ENCODE data around the gene MOAP1. TPM values are rescaled to one million over a fixed set of nuclear protein-coding genes. Genes with fewer than 3 reads are reported as not detected.
A peak's percentile ranks its signal among the peaks of the same experiment; 100 is the strongest.

MOAP1 gene
- polyA plus RNA-seq, 1 of the 3 experiments (the other 2 are of a cell fraction): 25.0 TPM

- peak; percentile 55 for DNase-seq
- H4K20me1 ChIP-seq (ENCODE audit: insufficient read depth): no peaks in the 10 kb centered on the region
- no peak overlapping the region for H2AFZ ChIP-seq (ENCODE audit: low read depth)
- POLR2A ChIA-PET: interaction anchor here (1.2 kb wide), 1 partner anchor 34 kb away, joined by 6 read pairs; the partner anchor contains the start of genes LYSET and MOAP1
- no peaks in the 10 kb centered on the region for H3K9me2 ChIP-seq
- no peak overlapping the region for H3K4me3 ChIP-seq (ENCODE audit: low read depth in 2 of 2, low read length in 1 of 2)
- 73% methylated on average over 3 of the region's 3 CpGs for WGBS (ENCODE audit: low lambda C conversion rate)
- no peaks in the 10 kb centered on the region for H3K27me3 ChIP-seq (ENCODE audit: insufficient read depth)
- peaks cover 21 to 55% of the 10 kb centered on the region in 2 experiments for H3K36me3 ChIP-seq (replicated peaks in 1 of 2; ENCODE audit: control insufficient read depth in 1 of 2, insufficient read depth in 2 of 2, low read length in 1 of 2)
- CTCF ChIA-PET: interaction anchor here (0.7 to 1.8 kb wide), 13 partner anchors 8 to 414 kb away, joined by 3 to 12 read pairs (median 4); partner anchors contain the start of genes GON7 and UBR7
- H3K9ac ChIP-seq: no peak overlapping the region
- H3K4me2 ChIP-seq: no peak overlapping the region
- H3K27ac ChIP-seq (ENCODE audit: low read depth in 2 of 2, low read length in 1 of 2): no peak overlapping the region
- TF ChIP-seq FOXM1 (IDR thresholded peaks at IDR 0.05; ENCODE audit: low read depth): no peak
- TF ChIP-seq RAD21 (IDR thresholded peaks at IDR 0.05; ENCODE audit: low read length): peak; percentile 76
- peak; percentile 37; the same call in 1 of the 2 replicates for TF ChIP-seq SMC3 (IDR thresholded peaks at IDR 0.05; ENCODE audit: low read depth, low read length)
- no peak for TF ChIP-seq MXI1 (IDR thresholded peaks at IDR 0.05; ENCODE audit: low read depth, low read length)
- no peak for TF ChIP-seq NFIC (IDR thresholded peaks at IDR 0.05; ENCODE audit: borderline replicate concordance)
- peak; percentile 74 for TF ChIP-seq CTCF (IDR thresholded peaks at IDR 0.05)
- TF ChIP-seq REST (IDR thresholded peaks at IDR 0.05; ENCODE audit: low read depth, low read length): no peak
- H3K79me2 ChIP-seq (ENCODE audit: insufficient read depth): no peaks in the 10 kb centered on the region
- peaks cover 10% of the 10 kb centered on the region for H3F3A ChIP-seq (replicated peaks; ENCODE audit: insufficient read depth)
- no peaks in the 10 kb centered on the region for H3K4me1 ChIP-seq (ENCODE audit: control insufficient read depth in 1 of 2, insufficient read depth in 2 of 2, low read depth in 1 of 2, low read length in 1 of 2)
- H3K9me3 ChIP-seq: no peaks in the 10 kb centered on the region
Observed at GRCh38 chr14:93219103-93219726, 34.5 kb upstream of the MOAP1 start.

- 93% methylated on average over 2 of the region's 2 CpGs for WGBS (ENCODE audit: low lambda C conversion rate)
- no peaks in the 10 kb centered on the region for H3K9me3 ChIP-seq
- no peaks in the 10 kb centered on the region for H4K20me1 ChIP-seq (ENCODE audit: insufficient read depth)
- ChIA-PET POLR2A (no interaction called here), CTCF (no interaction called here)
- H3K27ac ChIP-seq (ENCODE audit: low read depth in 2 of 2, low read length in 1 of 2): no peak overlapping the region
- no peak overlapping the region for H3K9ac ChIP-seq
- H3K79me2 ChIP-seq (ENCODE audit: insufficient read depth): peaks cover 19% of the 10 kb centered on the region
- DNase-seq: no peak
- H3K36me3 ChIP-seq (replicated peaks in 1 of 2; ENCODE audit: control insufficient read depth in 1 of 2, insufficient read depth in 2 of 2, low read length in 1 of 2): peaks cover 32 to 67% of the 10 kb centered on the region in 2 experiments
- TF ChIP-seq FOXM1 (IDR thresholded peaks at IDR 0.05; ENCODE audit: low read depth): no peak
- TF ChIP-seq SIN3A (IDR thresholded peaks at IDR 0.05; ENCODE audit: borderline replicate concordance, low read depth, low read length): no peak
- TF ChIP-seq POLR2AphosphoS5 (IDR thresholded peaks at IDR 0.05; ENCODE audit: low read depth, low read length): no peak
- TF ChIP-seq NFIC (IDR thresholded peaks at IDR 0.05; ENCODE audit: borderline replicate concordance): no peak
- TF ChIP-seq GABPA (IDR thresholded peaks at IDR 0.05; ENCODE audit: low read depth): no peak
- no peak for TF ChIP-seq FOXJ3 (CRISPR knock-in tag; IDR thresholded peaks at IDR 0.05)
- TF ChIP-seq REST (IDR thresholded peaks at IDR 0.05; ENCODE audit: low read depth, low read length): no peak
- no peak for TF ChIP-seq FOSL2 (IDR thresholded peaks at IDR 0.05; ENCODE audit: borderline replicate concordance, low read depth)
- TF ChIP-seq RXRA (IDR thresholded peaks at IDR 0.05; ENCODE audit: borderline replicate concordance, low read depth): no peak
- TF ChIP-seq MAX (IDR thresholded peaks at IDR 0.05; ENCODE audit: low read depth): no peak
- TF ChIP-seq GATA2 (CRISPR knock-in tag; IDR thresholded peaks at IDR 0.05): no peak
- H3K9me2 ChIP-seq: no peaks in the 10 kb centered on the region
- H3F3A ChIP-seq (replicated peaks; ENCODE audit: insufficient read depth): peaks cover 11% of the 10 kb centered on the region
- H3K27me3 ChIP-seq (ENCODE audit: insufficient read depth): no peaks in the 10 kb centered on the region
- no peak overlapping the region for H2AFZ ChIP-seq (ENCODE audit: low read depth)
- no peaks in the 10 kb centered on the region for H3K4me1 ChIP-seq (ENCODE audit: control insufficient read depth in 1 of 2, insufficient read depth in 2 of 2, low read depth in 1 of 2, low read length in 1 of 2)
- no peak overlapping the region for H3K4me3 ChIP-seq (ENCODE audit: low read depth in 2 of 2, low read length in 1 of 2)
- H3K4me2 ChIP-seq: no peak overlapping the region
Observed at GRCh38 chr14:93214598-93214997, 29.9 kb upstream of the MOAP1 start.

Data from SK-N-SH (cell line).